ENCODE data around the gene QSER1. TPM values are rescaled to one million over a fixed set of nuclear protein-coding genes. Genes with fewer than 3 reads are reported as not detected.

The QSER1 gene
- total and polyA plus RNA-seq, 2 experiments from 2014 or later = 29.4 to 132 TPM

DNA sequence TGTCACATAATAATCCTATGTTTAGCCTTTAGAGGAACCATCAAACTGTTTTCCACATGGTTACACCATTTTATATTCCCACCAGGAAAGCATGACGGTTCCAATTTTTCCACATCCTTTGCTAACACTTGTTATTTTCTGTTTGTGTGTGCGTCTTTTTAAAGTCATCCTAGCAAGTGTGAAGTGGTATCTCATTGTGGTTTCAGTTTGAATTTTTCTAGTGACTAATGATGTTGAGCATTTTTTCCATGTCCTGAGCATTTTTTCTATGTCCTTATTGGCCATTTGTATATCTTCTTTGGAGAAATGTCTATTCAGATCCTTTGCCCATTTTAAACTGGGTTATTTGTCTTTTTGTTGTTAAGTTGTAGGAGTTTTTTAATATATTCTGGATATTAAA is 69.4 kb downstream of the QSER1 start:
- no peak for ATAC-seq
- no peaks in the 10 kb centered on the region for H3K9me3 Mint-ChIP-seq
- no peak for DNase-seq (ENCODE audit: low spot score)
- no peak overlapping the region for H3K4me3 ChIP-seq
- no peaks in the 10 kb centered on the region for H3K9me2 ChIP-seq (ENCODE audit: insufficient read depth)
- peaks cover 11% of the 10 kb centered on the region for H3F3A ChIP-seq (replicated peaks; ENCODE audit: low read depth)
- H3K36me3 ChIP-seq (ENCODE audit: insufficient read depth) = peaks cover 59% of the 10 kb centered on the region
- no peaks in the 10 kb centered on the region for H3K4me1 Mint-ChIP-seq
- TF ChIP-seq REST (IDR thresholded peaks at IDR 0.05; ENCODE audit: unreplicated experiment) (no peak), STAT1 (IDR thresholded peaks at IDR 0.05; ENCODE audit: unreplicated experiment) (no peak), EZH2 (IDR thresholded peaks at IDR 0.05; ENCODE audit: low read depth, unreplicated experiment) (no peak), EZH2phosphoT487 (IDR thresholded peaks at IDR 0.05; ENCODE audit: unreplicated experiment) (no peak), CTCF (conservative IDR thresholded peaks at IDR 0.05; ENCODE audit: low read depth in 2 of 2) (no peak), POLR2AphosphoS5 (IDR thresholded peaks at IDR 0.05; ENCODE audit: low read depth) (no peak), ZNF114 (CRISPR knock-in tag; IDR thresholded peaks at IDR 0.05) (no peak), JUNB (IDR thresholded peaks at IDR 0.05; ENCODE audit: unreplicated experiment) (no peak), CREB1 (CRISPR knock-in tag; IDR thresholded peaks at IDR 0.05; ENCODE audit: low read depth) (no peak), ZNF462 (CRISPR knock-in tag; IDR thresholded peaks at IDR 0.05) (no peak), ZNF331 (CRISPR knock-in tag; IDR thresholded peaks at IDR 0.05; ENCODE audit: low read depth) (no peak)
- no peak overlapping the region for H2AFZ ChIP-seq
- no peaks in the 10 kb centered on the region for H3K27me3 ChIP-seq (ENCODE audit: insufficient read depth)
- peaks cover 14% of the 10 kb centered on the region for H3K79me2 ChIP-seq (replicated peaks; ENCODE audit: insufficient read depth)
- no peak overlapping the region for H3K27ac Mint-ChIP-seq
- H3K4me3 Mint-ChIP-seq = no peak overlapping the region
- H3K4me1 ChIP-seq (ENCODE audit: insufficient read depth) = no peaks in the 10 kb centered on the region
- H3K36me3 Mint-ChIP-seq (ENCODE audit: low read depth) = peaks cover 82% of the 10 kb centered on the region
- H3K27me3 Mint-ChIP-seq (ENCODE audit: insufficient read depth, low read depth, poor library complexity) = no peaks in the 10 kb centered on the region
- no peak overlapping the region for H3K4me2 ChIP-seq
- no peak overlapping the region for H3K27ac ChIP-seq (ENCODE audit: low read depth)
- H4K20me1 ChIP-seq (replicated peaks; ENCODE audit: insufficient read depth) = peaks cover 8% of the 10 kb centered on the region

All from GM23338 (cell line).